NCI-H345 treated with DMSO at 0.1 percent for 48 hours (cell line): ENCODE measurements around the gene CDK15.

Experiments used
- DNase-seq: peaks from one replicate; lab custom pipeline; 2025; ENCODE audit not compliant: unreplicated experiment; lab: John Stamatoyannopoulos, UW

The CDK15 gene

GRCh38 chr2:201932511-201932910, 126.2 kb downstream of the CDK15 start:
- DNase-seq = peak; percentile 33

GRCh38 chr2:201933792-201934237, 127.5 kb downstream of the CDK15 start:
- DNase-seq = no peak

- no peak for DNase-seq
Measured at GRCh38 chr2:201936817-201937216, 130.5 kb downstream of the CDK15 start.

GRCh38 chr2:201937343-201937742, 131.0 kb downstream of the CDK15 start:
- DNase-seq = no peak

- no peak for DNase-seq
Measured at GRCh38 chr2:201938156-201938775, 131.9 kb downstream of the CDK15 start.

- no peak for DNase-seq
Measured at GRCh38 chr2:201938781-201939180, 132.4 kb downstream of the CDK15 start.

GRCh38 chr2:201939453-201939941, 133.2 kb downstream of the CDK15 start:
- DNase-seq = no peak

- no peak for DNase-seq
Measured at GRCh38 chr2:201942531-201942930, 136.2 kb downstream of the CDK15 start.
